DMS 273 treated with DMSO at 0.1 percent for 48 hours (cell line): ENCODE measurements around the gene SUOX.
"Not testable (repeated sequence)": the region's sequence is repeated elsewhere in the genome, so short reads cannot be mapped to it uniquely, and the experiment has no call there.

Experiments
- DNase-seq: peaks from one replicate; lab custom pipeline; 2025; lab: John Stamatoyannopoulos, UW

SUOX gene

GRCh38 chr12:55983232-55983842, 13.7 kb upstream of the SUOX start:
- DNase-seq, result no peak

GRCh38 chr12:55984861-55985260, 12.2 kb upstream of the SUOX start:
- DNase-seq, result no peak

- no peak for DNase-seq
These were observed 11.7 kb upstream of the SUOX start for GRCh38 chr12:55985341-55985740.

GRCh38 chr12:55985976-55986375, 11.1 kb upstream of the SUOX start:
- not testable (repeated sequence) for DNase-seq

- DNase-seq, result no peak
These were observed 6.0 kb upstream of the SUOX start for GRCh38 chr12:55991110-55991509.

- DNase-seq, result no peak
These were observed 3.7 kb upstream of the SUOX start for GRCh38 chr12:55993230-55993853.

GRCh38 chr12:55995366-55995765, 1.7 kb upstream of the SUOX start:
- DNase-seq, result no peak

GRCh38 chr12:55996201-55996714, 818 bp upstream of the SUOX start:
- no peak for DNase-seq

- no peak for DNase-seq
These were observed 421 bp downstream of the SUOX start for GRCh38 chr12:55997535-55997859.

GRCh38 chr12:55999522-55999921, 2.4 kb downstream of the SUOX start:
- DNase-seq, result not testable (repeated sequence)

GRCh38 chr12:55999999-56000540, 3.0 kb downstream of the SUOX start:
- not testable (repeated sequence) for DNase-seq

- no peak for DNase-seq
These were observed 4.5 kb downstream of the SUOX start for GRCh38 chr12:56001487-56002100.

- not testable (repeated sequence) for DNase-seq
These were observed 6.3 kb downstream of the SUOX start for GRCh38 chr12:56003376-56003775.

- DNase-seq, result no peak
These were observed 7.1 kb downstream of the SUOX start for GRCh38 chr12:56004211-56004610.

GRCh38 chr12:56007564-56008559, 10.8 kb downstream of the SUOX start:
- no peak for DNase-seq

- no peak for DNase-seq
These were observed 13.1 kb downstream of the SUOX start for GRCh38 chr12:56010111-56010570.

GRCh38 chr12:56011509-56012090, 14.5 kb downstream of the SUOX start:
- no peak for DNase-seq

- DNase-seq, result no peak
These were observed 16.4 kb downstream of the SUOX start for GRCh38 chr12:56013482-56013881.

GRCh38 chr12:56014205-56014604, 17.1 kb downstream of the SUOX start:
- DNase-seq, result no peak

- no peak for DNase-seq
These were observed 20.1 kb downstream of the SUOX start for GRCh38 chr12:56017181-56017580.

GRCh38 chr12:56018356-56018755, 21.3 kb downstream of the SUOX start:
- DNase-seq, result no peak
